Natural killer cell (primary cell): ENCODE results near the gene CAMKK1. TPM values are rescaled to one million over a fixed set of nuclear protein-coding genes. Genes with fewer than 3 reads are reported as not detected.
A peak's percentile ranks its signal among the peaks of the same experiment; 100 is the strongest.

Experiments
- ATAC-seq, 3 donors: fragments of 150-1000 bp in 2 of 3; fragments of 200-7000 bp in 1 of 3; cut with Tn5 transposase; 1 replicate in 1 of 3; 2 replicates in 2 of 3; pipeline ENCODE4 v1.10.0; 2021; ENCODE audit warnings: mild to moderate bottlenecking in 2 of 3, moderate library complexity in 2 of 3
- DNase-seq, 2 donors: peaks; one replicate each; pipeline versions ENCODE4 v3.0.0 to v3.0.0-alpha.2; 2013 to 2021; ENCODE audit warnings: mixed read lengths in 1 of 2
- H3K27ac ChIP-seq: one replicate; pipeline ENCODE4 v1.5.1; 2013; ENCODE audit warnings: mild to moderate bottlenecking, low read length
- H3K27me3 ChIP-seq: one replicate; pipeline ENCODE4 v1.6.1; 2013; ENCODE audit warnings: low read length; ENCODE audit not compliant: control insufficient read depth, insufficient read depth
- H3K36me3 ChIP-seq: one replicate; pipeline ENCODE4 v1.6.1; 2013; ENCODE audit warnings: low read length; ENCODE audit not compliant: control insufficient read depth, insufficient read depth
- H3K4me1 ChIP-seq: one replicate; pipeline ENCODE4 v1.6.1; 2013; ENCODE audit warnings: low read length; ENCODE audit not compliant: control insufficient read depth, insufficient read depth
- H3K4me3 ChIP-seq: one replicate; pipeline ENCODE4 v1.5.1; 2013; ENCODE audit warnings: low read length
- H3K9me3 ChIP-seq: one replicate; pipeline ENCODE4 v1.6.1; 2013; ENCODE audit warnings: low read length; ENCODE audit not compliant: control insufficient read depth, insufficient read depth
- H3K27ac Mint-ChIP-seq, 2 donors: one replicate each; pipeline ENCODE4 v1.8.0; 2022; ENCODE audit warnings: mild to moderate bottlenecking in 2 of 2, mixed read lengths in 2 of 2, moderate library complexity in 1 of 2
- H3K27me3 Mint-ChIP-seq, 2 donors: one replicate each; pipeline ENCODE4 v1.8.0; 2022; ENCODE audit warnings: low read depth in 2 of 2, mixed read lengths in 2 of 2
- H3K36me3 Mint-ChIP-seq: one replicate; pipeline ENCODE4 v1.8.0; 2022; ENCODE audit warnings: mixed read lengths
- H3K4me1 Mint-ChIP-seq, 2 donors: one replicate each; pipeline ENCODE4 v1.8.0; 2022; ENCODE audit warnings: mixed read lengths in 2 of 2
- H3K4me3 Mint-ChIP-seq: one replicate; pipeline ENCODE4 v1.8.0; 2022; ENCODE audit warnings: mild to moderate bottlenecking, moderate library complexity, mixed read lengths
- H3K9me3 Mint-ChIP-seq, 2 donors: one replicate each; pipeline ENCODE4 v1.8.0; 2022; ENCODE audit warnings: mixed read lengths in 2 of 2
- CTCF ChIP-seq: fragments of 200-600 bp; IDR thresholded peaks from one replicate; pipeline ENCODE4 v1.8.0; 2022; ENCODE audit warnings: antibody characterized with exemption
- WGBS: methylation state at CpG from one replicate; pipeline ENCODE4 v1.1.7; 2013; ENCODE audit warnings: missing lambda C conversion rate; ENCODE audit not compliant: insufficient coverage; 5-methylcytosine and 5-hydroxymethylcytosine counted together
- intact Hi-C: fragments of 100-400 bp; cut with micrococcal nuclease; formaldehyde crosslinking; loops from one replicate; pipeline ENCODE4 v1.14.2; 2022
- total RNA-seq, 4 donors: library from RNA; stranded (reverse); fragments of 120-200 nt in 1 of 4; gene quantifications; one replicate each; pipeline versions ENCODE4 v1.2.3 to v1.2.4, GENCODE V29; 2013 to 2022

Gene CAMKK1
- total RNA-seq, 3 donors from 2014 or later (not counting 1 experiment from before 2014, with no cell fraction given) = 3.2 to 4.3 (median 3.9) TPM

- Mint-ChIP-seq H3K4me3 (peak overlapping the region; percentile 47), H3K27me3 (no peaks in the 10 kb centered on the region), H3K36me3 (no peaks in the 10 kb centered on the region), H3K27ac (peak overlapping the region in 1 of 2 donors; percentile 76), H3K4me1 (peaks cover 23 to 46% of the 10 kb centered on the region in 2 donors), H3K9me3 (no peaks in the 10 kb centered on the region)
- no peak overlapping the region for H3K4me3 ChIP-seq
- WGBS = 95% methylated on average over 9 of the region's 9 CpGs
- DNase-seq (peak in 1 of 2 donors; percentile 15), ATAC-seq (no peak)
- no peaks in the 10 kb centered on the region for H3K36me3 ChIP-seq
- intact Hi-C loops = no loop called here
- TF ChIP-seq CTCF = no peak
- H3K27ac ChIP-seq = no peak overlapping the region
- H3K27me3 ChIP-seq = no peaks in the 10 kb centered on the region
- no peaks in the 10 kb centered on the region for H3K9me3 ChIP-seq
- H3K4me1 ChIP-seq = peaks cover 28% of the 10 kb centered on the region
These were observed 5.0 kb downstream of the CAMKK1 start for GRCh38 chr17:3887804-3888203.

DNA sequence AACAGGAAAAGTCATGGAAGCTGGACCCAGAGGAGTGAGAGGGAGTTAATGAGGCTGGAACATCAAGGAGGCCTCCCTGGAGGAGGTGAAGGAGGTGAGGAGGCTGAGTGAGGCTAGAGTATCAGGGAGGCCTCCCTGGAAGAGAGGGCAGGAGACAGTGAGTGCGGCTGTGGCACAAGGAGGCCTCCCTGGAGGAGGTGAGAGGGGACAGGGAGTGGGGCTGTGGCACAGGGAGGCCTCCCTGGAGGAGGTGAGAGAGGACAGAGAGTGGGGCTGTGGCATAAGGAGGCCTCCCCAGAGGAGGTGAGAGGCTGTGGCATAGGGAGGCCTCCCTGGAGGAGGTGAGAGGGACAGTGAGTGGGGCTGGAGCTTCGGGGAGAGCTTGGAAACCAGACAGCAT, 5.5 kb downstream of the CAMKK1 start:
- Histone ChIP-seq H3K4me1 (peaks cover 28% of the 10 kb centered on the region), H3K4me3 (no peak overlapping the region), H3K27ac (no peak overlapping the region), H3K27me3 (no peaks in the 10 kb centered on the region), H3K36me3 (no peaks in the 10 kb centered on the region), H3K9me3 (no peaks in the 10 kb centered on the region)
- TF ChIP-seq CTCF = no peak
- 89% methylated on average over 2 of the region's 2 CpGs for WGBS
- no peaks in the 10 kb centered on the region for H3K27me3 Mint-ChIP-seq
- peak overlapping the region; percentile 37 for H3K4me3 Mint-ChIP-seq
- peak overlapping the region; percentile 53 to 76 for H3K27ac Mint-ChIP-seq
- DNase-seq (no peak), ATAC-seq (no peak)
- H3K4me1 Mint-ChIP-seq = peaks cover 23 to 46% of the 10 kb centered on the region in 2 donors
- intact Hi-C loops = no loop called here
- H3K9me3 Mint-ChIP-seq = no peaks in the 10 kb centered on the region
- H3K36me3 Mint-ChIP-seq = no peaks in the 10 kb centered on the region

DNA sequence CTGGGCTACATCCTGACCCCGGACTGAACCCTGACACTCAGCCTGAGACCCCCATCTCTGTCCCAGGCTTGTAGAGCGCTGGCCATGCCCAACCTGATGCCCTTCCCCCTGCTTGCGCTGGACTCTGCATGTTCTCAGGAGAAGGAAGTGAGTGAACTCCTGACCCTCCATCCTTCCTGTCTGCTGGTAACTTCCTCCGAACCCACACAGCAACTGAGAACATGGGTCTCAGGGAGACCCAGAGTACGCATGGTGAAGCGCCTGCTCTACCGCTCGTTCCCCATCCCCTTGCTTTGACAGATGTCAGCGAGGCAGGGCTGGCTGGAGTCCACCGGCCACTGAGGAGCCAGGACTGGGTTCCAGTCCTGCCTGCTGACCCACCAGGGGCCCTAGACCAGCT, 6.1 kb downstream of the CAMKK1 start:
- H3K4me3 Mint-ChIP-seq = peak overlapping the region; percentile 37
- 41% methylated on average over 10 of the region's 10 CpGs for WGBS
- Histone ChIP-seq H3K9me3 (no peaks in the 10 kb centered on the region), H3K36me3 (no peaks in the 10 kb centered on the region), H3K27me3 (no peaks in the 10 kb centered on the region), H3K4me1 (peaks cover 23% of the 10 kb centered on the region), H3K27ac (no peak overlapping the region), H3K4me3 (no peak overlapping the region)
- H3K27ac Mint-ChIP-seq = peak overlapping the region; percentile 53 to 76
- H3K27me3 Mint-ChIP-seq = no peaks in the 10 kb centered on the region
- no peaks in the 10 kb centered on the region for H3K9me3 Mint-ChIP-seq
- intact Hi-C loops = no loop called here
- H3K4me1 Mint-ChIP-seq = peaks cover 21 to 40% of the 10 kb centered on the region in 2 donors
- no peak for TF ChIP-seq CTCF
- ATAC-seq = peak; percentile 51 to 73 (median 66)
- peak in 1 of 2 donors; percentile 48 for DNase-seq
- no peaks in the 10 kb centered on the region for H3K36me3 Mint-ChIP-seq

DNA sequence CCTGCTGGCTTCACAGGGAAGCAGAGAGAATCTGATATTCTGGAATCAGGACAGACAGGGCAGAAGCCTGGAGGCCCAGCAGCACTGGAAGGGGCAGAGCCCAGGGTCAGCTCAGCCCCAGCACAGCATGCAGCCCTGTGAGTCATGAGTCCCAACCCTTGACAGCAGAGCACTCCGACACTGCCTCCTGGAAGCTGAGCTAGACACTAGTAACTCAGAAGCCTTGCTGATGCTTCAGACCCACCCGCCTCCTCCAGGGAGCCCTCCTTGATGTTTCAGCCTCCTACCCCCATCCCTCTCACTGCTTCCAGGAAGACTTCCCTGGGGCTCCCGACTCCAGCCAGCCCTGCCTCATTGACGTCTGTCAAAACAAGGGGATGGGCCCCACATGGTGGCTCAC, 6.9 kb downstream of the CAMKK1 start:
- H3K4me3 Mint-ChIP-seq = no peak overlapping the region
- H3K36me3 ChIP-seq = no peaks in the 10 kb centered on the region
- peaks cover 13 to 32% of the 10 kb centered on the region in 2 donors for H3K4me1 Mint-ChIP-seq
- H3K4me3 ChIP-seq = no peak overlapping the region
- ATAC-seq (no peak), DNase-seq (no peak)
- no peaks in the 10 kb centered on the region for H3K27me3 ChIP-seq
- H3K27ac Mint-ChIP-seq = peak overlapping the region in 1 of 2 donors; percentile 76
- no peak for TF ChIP-seq CTCF
- no peak overlapping the region for H3K27ac ChIP-seq
- no peaks in the 10 kb centered on the region for H3K27me3 Mint-ChIP-seq
- intact Hi-C loops = no loop called here
- WGBS = 96% methylated on average over 4 of the region's 4 CpGs
- no peaks in the 10 kb centered on the region for H3K36me3 Mint-ChIP-seq
- no peaks in the 10 kb centered on the region for H3K9me3 Mint-ChIP-seq
- no peaks in the 10 kb centered on the region for H3K9me3 ChIP-seq
- H3K4me1 ChIP-seq = peaks cover 18% of the 10 kb centered on the region
